Uterus (tissue), 2 donors: ENCODE data around the gene FAM25C.
"Not testable (repeated sequence)": the region's sequence is repeated elsewhere in the genome, so short reads cannot be mapped to it uniquely, and the experiment has no call there.

Experiments used
- POLR2A ChIP-seq, 2 donors: fragments of 450-650 bp; IDR thresholded peaks; one replicate each; pipeline ENCODE4 v1.6.1; 2016; ENCODE audit warnings: antibody characterized with exemption in 2 of 2, mild to moderate bottlenecking in 1 of 2, moderate library complexity in 1 of 2
- TF ChIP-seq, protein P1 (sequence below), 4 experiments: fragments of 200-600 bp in 2 of 4; fragments of 450-650 bp in 2 of 4; sonication (generic) in 2 of 4; IDR thresholded peaks; one replicate each; pipeline ENCODE4 v1.5.1; 2016 to 2019; ENCODE audit warnings: antibody characterized with exemption in 4 of 4, mild to moderate bottlenecking in 2 of 4, moderate library complexity in 1 of 4

GRCh38 chr10:47987952-47988351, 11.6 kb downstream of the FAM25C start:
- TF ChIP-seq, protein P1, sequence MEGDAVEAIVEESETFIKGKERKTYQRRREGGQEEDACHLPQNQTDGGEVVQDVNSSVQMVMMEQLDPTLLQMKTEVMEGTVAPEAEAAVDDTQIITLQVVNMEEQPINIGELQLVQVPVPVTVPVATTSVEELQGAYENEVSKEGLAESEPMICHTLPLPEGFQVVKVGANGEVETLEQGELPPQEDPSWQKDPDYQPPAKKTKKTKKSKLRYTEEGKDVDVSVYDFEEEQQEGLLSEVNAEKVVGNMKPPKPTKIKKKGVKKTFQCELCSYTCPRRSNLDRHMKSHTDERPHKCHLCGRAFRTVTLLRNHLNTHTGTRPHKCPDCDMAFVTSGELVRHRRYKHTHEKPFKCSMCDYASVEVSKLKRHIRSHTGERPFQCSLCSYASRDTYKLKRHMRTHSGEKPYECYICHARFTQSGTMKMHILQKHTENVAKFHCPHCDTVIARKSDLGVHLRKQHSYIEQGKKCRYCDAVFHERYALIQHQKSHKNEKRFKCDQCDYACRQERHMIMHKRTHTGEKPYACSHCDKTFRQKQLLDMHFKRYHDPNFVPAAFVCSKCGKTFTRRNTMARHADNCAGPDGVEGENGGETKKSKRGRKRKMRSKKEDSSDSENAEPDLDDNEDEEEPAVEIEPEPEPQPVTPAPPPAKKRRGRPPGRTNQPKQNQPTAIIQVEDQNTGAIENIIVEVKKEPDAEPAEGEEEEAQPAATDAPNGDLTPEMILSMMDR (IDR thresholded peaks at IDR 0.05), result not testable (repeated sequence)
- TF ChIP-seq POLR2A (IDR thresholded peaks at IDR 0.05), result not testable (repeated sequence)
